HG03575 (cell line): ENCODE results near the gene CKLF.
"Not testable (repeated sequence)": the region's sequence is repeated elsewhere in the genome, so short reads cannot be mapped to it uniquely, and the experiment has no call there.

ENCODE experiments used
- ATAC-seq: cut with Tn5 transposase; IDR thresholded peaks from one replicate; pipeline ENCODE4 v1.9.1; 2021; ENCODE audit not compliant: unreplicated experiment, insufficient number of reproducible peaks, low FRiP score; ENCODE audit errors: extremely low read depth

The CKLF gene

GRCh38 chr16:66552286-66553177 lies at the start of gene CKLF:
Gene CKLF, plus strand, starts transcription at chr16:66552576. Its CDS starts 140 bp downstream, at chr16:66552716.
- ATAC-seq = no peak

- no peak for ATAC-seq
Observed at GRCh38 chr16:66503030-66503429, 49.3 kb upstream of the CKLF start.

DNA sequence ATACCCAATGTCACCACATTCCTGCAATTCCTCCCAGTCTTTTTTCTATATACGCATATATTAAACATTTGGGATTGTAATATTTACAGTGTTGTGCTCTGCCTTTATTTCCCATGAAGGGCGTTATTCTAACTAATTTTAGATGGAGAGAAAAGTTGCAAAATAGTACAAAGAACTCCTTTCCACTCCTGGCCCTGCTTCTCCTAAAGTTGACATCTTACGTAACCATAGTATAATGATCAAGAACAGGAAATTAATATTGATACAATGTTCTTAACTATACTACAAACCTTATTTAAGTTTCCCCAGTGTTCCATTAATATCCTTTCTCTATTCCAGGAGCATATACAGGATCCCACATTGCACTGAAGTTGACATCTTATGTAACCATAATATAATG lies 48.8 kb upstream of the CKLF start:
- ATAC-seq = no peak

- ATAC-seq = no peak
Observed at GRCh38 chr16:66507731-66508239, 44.6 kb upstream of the CKLF start.

DNA sequence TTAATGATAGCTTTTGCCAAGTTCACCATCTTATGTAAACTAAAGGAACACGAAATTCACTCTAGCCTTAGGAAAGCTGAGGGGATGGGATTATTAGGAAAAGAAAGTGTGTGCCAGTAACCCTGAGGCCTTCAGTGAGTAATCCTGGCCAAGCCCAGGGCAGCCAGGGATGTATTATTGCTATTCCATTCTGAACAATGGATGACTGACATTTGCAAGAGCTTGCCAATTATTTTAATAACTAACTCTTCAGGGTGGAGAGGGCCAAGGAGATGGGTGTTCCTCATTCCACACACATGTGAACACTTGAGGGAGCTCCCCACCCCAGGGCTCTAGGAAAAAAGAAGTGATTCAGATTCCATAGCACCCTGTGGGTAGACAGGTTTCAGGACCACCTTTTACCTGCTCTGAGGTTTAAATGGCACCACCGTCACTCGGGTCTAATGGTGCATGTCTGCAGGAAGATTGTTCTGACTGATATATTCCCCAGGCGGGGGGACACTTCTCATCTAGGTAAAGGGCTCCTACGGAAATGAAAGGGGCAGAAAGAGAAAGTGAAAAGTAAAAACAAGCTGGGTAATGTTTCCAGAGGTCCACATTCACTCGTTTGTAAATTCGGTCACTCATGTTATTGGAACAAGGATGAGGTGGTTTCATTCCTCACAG lies 44.0 kb upstream of the CKLF start:
- no peak for ATAC-seq

DNA sequence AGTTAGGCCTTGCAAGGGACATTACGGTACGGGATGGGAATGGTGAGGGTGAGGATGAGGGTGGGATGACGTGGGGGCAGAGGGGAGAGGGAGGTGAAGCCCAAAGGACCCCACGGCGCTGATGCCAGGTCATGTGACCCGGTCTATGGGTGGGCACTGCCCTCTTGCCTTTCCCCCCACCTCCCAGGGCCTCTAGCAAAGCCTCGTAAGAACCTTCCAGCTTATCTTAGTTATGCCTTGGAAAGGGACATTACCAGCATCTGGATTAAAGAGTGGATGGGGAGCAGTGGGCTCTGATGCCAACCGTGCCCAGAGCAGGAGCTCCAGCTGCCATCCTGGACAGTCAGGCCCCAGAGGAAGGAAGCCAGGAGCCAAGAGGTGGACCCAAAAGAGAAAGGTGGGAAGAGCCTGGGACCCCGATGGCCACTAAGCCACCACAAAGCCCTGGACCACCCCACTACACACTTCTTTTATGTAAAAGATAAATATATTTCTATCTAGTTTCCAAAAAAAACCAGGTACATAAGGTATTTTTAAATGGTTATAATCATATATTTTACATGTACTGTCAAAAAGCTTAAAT lies 43.4 kb upstream of the CKLF start:
- no peak for ATAC-seq

DNA sequence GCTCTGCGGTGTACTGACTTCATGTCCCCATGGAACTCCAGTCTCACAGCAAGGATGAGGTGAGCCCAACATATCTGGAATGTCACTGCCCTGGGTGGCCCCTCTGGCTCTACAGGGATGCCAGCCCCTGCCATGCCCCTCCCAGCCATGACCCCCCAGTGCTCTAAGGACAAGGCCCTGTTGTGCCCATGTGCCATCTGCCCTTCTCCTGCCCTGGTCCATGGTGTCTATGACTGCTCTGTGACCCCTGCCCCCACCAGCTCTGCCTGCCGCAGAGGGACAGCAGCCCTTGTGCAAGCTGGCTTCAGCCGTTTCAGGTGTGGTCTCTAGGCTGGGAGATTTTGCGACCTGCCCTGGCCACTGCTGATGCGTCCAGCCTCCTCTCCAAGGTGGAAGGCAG lies 42.8 kb upstream of the CKLF start:
- ATAC-seq = no peak

DNA sequence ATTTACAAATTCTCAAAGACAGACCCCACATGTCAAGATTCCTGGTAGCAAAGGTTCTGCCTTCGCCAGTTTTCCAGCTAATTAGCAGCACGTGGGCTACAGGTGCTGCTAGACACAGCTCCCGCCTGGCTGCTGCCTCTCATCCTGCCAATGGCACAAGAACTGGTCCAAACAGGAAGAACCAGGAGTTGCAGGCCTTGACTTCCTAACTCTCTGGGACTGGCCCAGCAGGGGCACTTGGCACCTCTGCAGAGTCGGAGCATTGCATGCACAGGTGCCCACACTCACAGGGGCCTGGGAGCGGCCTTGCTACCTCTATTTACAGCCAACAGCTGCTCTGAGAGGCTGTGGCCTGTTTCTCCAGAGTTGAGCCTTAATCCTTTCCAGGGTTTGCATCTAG lies 42.1 kb upstream of the CKLF start:
- no peak for ATAC-seq

GRCh38 chr16:66510711-66511601 lies 41.4 kb upstream of the CKLF start:
- ATAC-seq = no peak

DNA sequence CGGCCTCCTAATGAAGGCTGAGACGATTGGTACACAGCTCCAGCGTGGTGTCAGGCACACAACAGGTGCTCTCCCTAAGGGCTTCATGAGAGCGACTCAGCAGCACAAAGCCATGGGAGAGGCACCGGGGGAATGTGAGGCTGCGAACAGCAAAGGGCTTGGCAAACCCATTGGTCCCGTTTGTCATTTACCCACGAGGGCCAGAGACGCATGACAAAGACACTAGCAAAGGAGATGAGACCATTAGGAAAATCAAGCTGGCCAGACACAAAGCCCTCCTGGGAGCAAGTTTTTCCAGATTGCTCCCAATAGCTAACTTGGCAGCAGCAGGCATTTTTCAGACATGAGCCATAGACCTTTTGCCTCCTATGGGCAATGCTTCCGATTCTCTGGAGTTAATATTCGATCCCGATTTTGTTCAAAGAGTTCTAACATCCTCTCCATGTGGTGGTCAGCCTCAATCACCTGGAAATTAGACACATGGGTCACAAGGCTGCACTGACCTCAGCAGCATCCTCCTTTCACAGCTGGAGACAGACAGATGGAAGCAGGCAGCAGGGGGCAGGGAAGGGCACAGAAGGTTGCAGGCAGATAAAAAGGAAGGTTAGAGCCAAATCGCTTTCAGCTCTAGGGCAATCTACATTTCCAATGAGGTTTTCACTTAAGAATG lies 40.6 kb upstream of the CKLF start:
- no peak for ATAC-seq

DNA sequence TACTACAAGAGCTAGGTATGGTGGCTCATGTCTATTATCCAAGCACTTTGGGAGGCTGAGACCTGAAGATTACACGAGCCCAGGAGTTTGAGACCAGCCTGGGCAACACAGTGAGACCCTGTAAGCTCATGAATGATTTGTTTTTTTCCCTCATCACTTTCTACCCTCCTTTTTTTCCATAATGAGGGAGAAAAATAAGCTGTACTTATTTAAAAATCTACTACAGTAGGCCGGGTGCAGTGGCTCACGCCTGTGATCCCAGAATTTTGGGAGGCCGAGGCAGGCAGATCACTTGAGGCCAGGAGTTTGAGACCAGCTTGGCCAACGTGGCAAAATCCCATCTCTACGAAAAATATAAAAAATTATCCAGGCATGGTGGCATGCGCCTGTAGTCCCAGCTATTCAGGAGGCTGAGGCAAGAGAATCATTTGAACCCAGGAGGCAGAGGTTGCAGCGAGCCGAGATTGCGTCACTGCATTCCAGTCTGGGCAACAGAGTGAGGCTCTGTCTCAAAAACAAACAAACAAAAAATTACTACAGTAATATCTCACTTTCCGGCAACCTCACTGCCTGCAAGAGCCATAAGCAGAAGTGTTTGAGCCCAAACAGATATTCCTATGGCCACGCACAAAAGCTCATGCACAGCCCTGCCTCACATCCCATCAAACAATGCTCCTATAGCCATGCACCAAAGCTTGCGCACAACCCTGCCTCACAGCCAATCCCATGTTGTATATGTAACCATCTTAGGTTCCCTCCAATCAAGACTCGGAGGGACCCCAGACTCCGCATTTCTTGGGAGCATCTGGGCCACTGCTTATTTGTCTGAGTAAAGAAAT lies 39.9 kb upstream of the CKLF start:
- no peak for ATAC-seq

GRCh38 chr16:66513111-66513723 lies 39.2 kb upstream of the CKLF start:
- ATAC-seq = no peak

DNA sequence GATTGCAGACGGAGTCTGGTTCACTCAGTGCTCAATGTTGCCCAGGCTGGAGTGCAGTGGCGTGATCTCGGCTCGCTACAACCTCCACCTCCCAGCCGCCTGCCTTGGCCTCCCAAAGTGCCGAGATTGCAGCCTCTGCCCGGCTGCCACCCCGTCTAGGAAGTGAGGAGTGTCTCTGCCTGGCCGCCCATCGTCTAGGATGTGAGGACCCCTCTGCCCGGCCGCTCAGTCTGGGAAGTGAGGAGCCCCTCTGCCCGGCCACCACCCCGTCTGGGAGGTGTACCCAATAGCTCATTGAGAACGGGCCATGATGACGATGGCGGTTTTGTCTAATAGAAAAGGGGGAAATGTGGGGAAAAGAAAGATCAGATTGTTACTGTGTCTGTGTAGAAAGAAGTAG lies 38.0 kb upstream of the CKLF start:
- ATAC-seq = not testable (repeated sequence)

- not testable (repeated sequence) for ATAC-seq
Observed at GRCh38 chr16:66514980-66515595, 37.3 kb upstream of the CKLF start.

DNA sequence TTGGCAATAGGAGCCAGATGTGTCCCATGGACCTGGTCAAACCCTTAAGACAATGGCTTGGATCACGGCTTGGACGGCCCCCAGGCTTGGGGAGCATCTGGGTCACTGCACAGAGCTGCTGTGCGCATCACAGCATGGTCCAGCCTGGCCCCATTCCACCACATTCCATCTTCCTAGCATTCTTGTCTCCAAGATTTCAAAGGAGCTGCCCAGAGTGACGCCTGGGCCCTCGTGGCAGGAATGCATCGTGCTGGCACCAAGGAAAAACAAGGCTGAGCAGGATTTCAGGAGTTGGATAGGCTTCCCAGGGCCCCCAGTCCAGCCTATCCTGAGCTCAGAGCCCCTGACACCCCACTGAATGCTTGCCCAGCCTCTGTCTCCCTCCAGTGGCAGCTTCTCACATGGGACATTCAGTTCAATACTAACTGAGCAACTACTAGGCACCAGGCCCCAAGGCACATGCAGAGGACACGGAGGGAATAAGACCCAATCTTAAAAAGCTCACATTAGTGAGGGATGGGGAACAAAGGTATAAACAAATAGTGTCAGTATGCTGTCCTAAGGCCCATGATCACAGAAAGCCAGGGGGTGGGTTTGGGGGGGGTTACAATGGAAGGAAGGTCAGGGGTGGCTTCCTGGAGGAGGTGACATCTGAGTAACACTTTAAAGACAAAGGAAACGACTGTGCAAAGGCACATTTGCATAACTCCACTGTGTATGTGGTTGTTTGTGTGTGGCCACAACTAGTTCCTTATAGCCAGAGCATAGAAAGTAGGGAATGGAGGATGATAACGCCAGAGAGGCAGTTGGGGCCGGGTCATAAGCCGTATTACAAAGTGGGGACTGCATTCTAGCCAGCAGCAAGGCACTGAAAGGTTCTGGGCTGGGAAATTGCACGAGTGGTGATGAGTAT lies 36.5 kb upstream of the CKLF start:
- no peak for ATAC-seq

DNA sequence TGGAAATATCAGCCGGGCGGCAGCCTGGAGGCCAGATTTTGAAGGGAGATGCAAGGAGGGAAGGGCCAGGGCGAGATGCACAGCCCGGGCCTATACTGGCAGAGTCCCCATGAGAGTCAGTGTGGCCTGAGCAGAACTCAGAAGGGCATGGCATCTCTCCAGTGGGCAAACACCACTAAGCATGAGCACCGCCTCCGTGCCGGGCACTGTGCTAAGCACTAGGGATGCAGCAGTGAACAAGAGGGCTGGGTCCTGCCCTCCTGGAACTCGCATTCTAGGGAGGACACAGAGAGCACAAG lies 35.9 kb upstream of the CKLF start:
- no peak for ATAC-seq
